Astrocyte of the cerebellum (primary cell): ENCODE data around the gene SIAE.

Source experiments
- DNase-seq: peaks from one replicate; pipeline ENCODE4 v3.0.0-alpha.2; 2011; ENCODE audit warnings: low read depth
- H3K4me3 ChIP-seq: 2 replicates; pipeline ENCODE4 v1.5.1; 2011; ENCODE audit warnings: mild to moderate bottlenecking, low read depth, low read length, moderate library complexity
- in situ Hi-C: cut with HindIII; loops from 2 replicates; pipeline ENCODE4 v1.10.0; 2017; ENCODE audit warnings: low sequenced_read_pairs
- TF ChIP-seq, protein P1 (sequence below): IDR thresholded peaks from 2 replicates; pipeline ENCODE4 v1.5.1; 2012; ENCODE audit warnings: low read length, low read depth, moderate library complexity, mild to moderate bottlenecking; ENCODE audit errors: missing control alignments

Gene SIAE

DNA sequence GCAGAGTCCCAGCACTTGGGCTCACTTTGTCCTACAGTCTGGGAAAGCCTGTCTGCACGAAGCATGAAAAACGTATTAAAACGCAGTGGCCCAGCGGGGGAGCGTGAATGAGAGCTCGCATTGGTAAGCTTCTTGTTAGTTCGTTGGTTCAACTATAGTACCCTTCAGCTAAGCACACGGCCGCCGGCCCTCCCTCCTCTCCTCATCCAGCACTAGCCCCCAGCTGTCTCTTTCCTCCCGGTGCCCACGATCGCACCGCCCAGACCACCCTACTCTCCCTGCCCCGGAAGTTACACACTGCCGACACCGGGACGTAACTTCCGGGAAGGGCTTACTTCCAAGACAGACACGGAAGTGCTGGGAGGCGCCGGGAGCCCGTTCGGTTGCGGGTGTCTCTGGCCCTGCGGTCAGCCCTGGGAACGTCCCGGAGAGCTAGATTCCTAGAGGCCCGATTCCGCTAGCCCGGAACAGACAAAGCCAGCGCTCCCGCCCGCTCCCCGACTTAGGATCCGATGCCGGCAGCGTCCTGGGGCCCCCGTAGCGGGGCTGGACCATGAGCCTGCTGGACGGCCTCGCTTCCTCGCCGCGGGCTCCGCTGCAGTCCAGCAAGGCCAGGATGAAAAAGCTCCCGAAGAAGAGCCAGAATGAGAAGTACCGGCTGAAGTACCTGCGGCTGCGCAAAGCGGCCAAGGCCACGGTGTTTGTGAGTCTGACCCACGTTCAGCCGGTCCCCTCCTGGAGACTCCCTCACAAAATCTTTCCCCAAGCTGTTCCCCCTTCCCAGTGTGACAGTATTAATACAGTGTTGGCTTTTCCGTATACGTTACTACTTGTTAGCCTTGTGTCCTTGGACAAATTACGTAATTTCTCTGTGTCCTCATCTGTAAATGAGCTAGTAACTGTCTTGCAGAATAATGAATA, 50.7 kb downstream of the SIAE start, which contains the start of gene TBRG1:
TSS of gene TBRG1 (plus strand) at position 334 of the 921 bp plus-strand sequence. CDS start at position 554, 220 bp downstream.
- peak; percentile 78 for DNase-seq
- in situ Hi-C loops = loop anchor here (5.0 kb wide), 1 partner anchor 215 kb away; no protein-coding TSS in a partner anchor
- TF ChIP-seq, protein P1, sequence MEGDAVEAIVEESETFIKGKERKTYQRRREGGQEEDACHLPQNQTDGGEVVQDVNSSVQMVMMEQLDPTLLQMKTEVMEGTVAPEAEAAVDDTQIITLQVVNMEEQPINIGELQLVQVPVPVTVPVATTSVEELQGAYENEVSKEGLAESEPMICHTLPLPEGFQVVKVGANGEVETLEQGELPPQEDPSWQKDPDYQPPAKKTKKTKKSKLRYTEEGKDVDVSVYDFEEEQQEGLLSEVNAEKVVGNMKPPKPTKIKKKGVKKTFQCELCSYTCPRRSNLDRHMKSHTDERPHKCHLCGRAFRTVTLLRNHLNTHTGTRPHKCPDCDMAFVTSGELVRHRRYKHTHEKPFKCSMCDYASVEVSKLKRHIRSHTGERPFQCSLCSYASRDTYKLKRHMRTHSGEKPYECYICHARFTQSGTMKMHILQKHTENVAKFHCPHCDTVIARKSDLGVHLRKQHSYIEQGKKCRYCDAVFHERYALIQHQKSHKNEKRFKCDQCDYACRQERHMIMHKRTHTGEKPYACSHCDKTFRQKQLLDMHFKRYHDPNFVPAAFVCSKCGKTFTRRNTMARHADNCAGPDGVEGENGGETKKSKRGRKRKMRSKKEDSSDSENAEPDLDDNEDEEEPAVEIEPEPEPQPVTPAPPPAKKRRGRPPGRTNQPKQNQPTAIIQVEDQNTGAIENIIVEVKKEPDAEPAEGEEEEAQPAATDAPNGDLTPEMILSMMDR = no peak
- peak within 1 kb of the TSS; percentile 86 for H3K4me3 ChIP-seq

DNA sequence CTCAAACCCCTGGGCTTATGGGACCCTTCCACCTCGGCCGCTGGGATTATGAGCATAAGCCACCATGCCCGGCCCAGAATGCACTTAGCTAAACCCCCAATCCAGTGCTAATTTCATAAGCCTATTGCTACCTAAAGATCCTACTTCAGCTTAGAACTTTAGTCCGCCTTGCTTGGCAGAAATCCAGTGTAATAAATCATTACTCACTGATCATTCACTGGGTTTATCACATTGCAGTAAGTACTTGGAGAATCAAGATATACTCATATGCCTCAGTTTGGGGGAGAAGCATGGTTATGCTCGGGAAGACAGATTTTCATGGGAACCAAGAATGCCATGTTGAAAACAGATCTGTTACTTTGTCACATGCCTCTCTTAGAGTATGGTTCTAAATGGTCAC, 54.7 kb downstream of the SIAE start:
- DNase-seq = no peak
- no peak overlapping the region for H3K4me3 ChIP-seq
- in situ Hi-C loops = no loop called here
- TF ChIP-seq, protein P1 = no peak

DNA sequence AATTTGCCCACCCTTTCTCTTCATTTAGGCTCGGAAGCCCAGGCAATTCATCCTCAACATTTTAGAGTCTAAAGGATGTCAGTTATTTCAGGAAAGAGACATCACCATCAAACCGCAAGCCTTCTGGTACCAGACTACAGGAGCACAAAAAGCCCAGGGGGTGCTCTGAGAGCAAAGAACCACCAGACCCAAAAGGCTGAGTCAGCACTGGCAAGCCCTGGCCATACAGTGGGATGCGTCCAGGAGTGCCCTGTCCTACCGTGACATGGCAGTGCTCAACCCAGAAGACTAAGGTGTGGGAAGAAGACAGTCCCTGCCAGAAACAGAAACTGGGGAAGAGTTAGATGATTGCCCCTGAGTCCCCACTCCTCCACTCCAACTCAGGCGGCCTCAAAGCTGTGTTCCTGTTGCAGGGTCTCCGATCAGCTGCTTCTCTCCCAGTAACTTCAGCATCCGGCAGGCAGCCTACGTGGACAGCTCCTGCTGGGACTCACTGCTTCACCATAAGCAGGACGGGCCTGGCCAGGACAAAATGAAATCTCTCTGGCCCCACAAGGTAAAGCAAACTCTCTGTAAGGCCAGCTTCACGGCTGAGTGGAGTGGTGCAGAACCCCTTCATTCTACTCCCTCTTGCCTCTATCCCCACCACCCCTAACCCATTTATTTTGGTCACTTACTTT, 60.8 kb downstream of the SIAE start:
- no peak overlapping the region for H3K4me3 ChIP-seq
- DNase-seq = no peak
- TF ChIP-seq, protein P1 = no peak
- in situ Hi-C loops = no loop called here

DNA sequence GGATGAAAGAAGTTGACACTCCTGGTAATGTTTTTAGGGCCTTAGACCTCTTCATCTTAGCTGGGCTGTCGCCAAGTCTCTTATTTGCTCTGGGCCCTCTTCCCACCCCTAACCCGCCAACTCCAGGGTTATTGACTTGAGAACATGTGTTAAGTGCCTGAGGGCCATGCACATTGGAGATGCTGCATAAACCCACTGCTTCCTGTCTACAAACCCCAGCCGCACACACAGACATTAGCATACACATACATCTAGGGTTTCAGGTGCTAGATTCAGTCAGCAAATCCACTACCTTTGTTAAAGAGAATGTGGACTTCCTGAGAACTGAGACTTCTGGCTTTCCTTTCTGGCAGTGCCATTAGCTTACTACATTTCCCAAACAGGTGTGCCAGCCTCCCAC, 61.5 kb downstream of the SIAE start:
- no peak for DNase-seq
- TF ChIP-seq, protein P1 = no peak
- no peak overlapping the region for H3K4me3 ChIP-seq
- in situ Hi-C loops = no loop called here

DNA sequence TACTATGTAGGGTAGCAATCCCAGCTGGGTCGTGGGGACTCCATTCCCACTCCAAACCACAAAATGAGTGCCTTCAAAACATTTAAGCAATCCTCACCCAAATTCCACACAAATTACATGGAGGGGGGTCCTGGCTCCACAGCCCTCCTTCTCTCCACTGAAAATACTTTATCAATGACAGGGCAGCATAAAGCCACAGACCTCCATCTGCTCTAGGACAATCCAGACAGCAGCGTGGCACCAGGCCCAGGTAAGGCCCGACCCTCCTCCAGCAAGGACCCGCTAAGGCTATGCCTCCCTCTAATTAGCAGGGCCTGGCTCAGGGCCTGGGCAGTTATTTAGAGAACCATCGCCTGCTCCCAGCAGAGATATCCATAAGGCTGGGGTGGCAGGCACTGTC, 62.5 kb downstream of the SIAE start, which contains the start of gene PANX3:
TSS of gene PANX3 (plus strand) at position 365 of the 400 bp plus-strand sequence. CDS start 129 bp downstream, outside the sequence.
- peak; percentile 51 for DNase-seq
- no peak within 1 kb of the TSS for H3K4me3 ChIP-seq
- in situ Hi-C loops = no loop called here
- TF ChIP-seq, protein P1 = no peak

DNA sequence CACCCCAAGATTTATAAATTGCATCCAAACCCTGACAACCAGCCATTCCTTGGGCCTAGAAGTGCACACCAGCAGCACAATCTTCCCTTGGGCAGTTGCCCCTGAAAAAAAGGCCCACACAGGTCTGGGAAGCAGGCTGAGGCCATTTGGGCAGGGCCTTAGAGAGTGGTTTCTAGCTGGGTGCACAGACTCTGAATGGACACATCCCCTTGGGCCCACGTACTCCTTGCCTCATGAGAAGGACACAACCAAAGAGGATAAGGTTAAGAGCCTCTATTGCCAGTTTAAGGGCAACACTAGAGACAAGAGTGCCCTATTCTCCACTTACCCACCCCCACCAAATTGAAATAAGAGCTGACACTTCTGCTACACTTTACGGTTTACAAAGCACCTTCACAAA, 63.2 kb downstream of the SIAE start:
- DNase-seq = no peak
- TF ChIP-seq, protein P1 = no peak
- H3K4me3 ChIP-seq = no peak overlapping the region
- in situ Hi-C loops = no loop called here
